B cell (primary cell): ENCODE measurements around the gene HIVEP1. TPM values are rescaled to one million over a fixed set of nuclear protein-coding genes. Genes with fewer than 3 reads are reported as not detected.
A peak's percentile ranks its signal among the peaks of the same experiment; 100 is the strongest.

Experiments
- ATAC-seq: fragments of 200-7000 bp; cut with Tn5 transposase; one replicate; pipeline ENCODE4 v1.10.0; 2021; ENCODE audit warnings: low read depth, mild to moderate bottlenecking, moderate number of reproducible peaks, moderate library complexity
- CTCF ChIA-PET: fragments of 350-600 bp; sonication (Branson Sonifier 250); formaldehyde crosslinking; loops from one replicate; lab custom pipeline; 2021; ENCODE audit warnings: antibody characterized with exemption, inconsistent platforms; lab: Charles Lee
- POLR2A ChIA-PET: fragments of 350-600 bp; sonication (Branson Sonifier 250); formaldehyde crosslinking; loops from one replicate; lab custom pipeline; 2021; ENCODE audit warnings: antibody characterized with exemption; lab: Charles Lee
- DNase-seq: peaks from one replicate; pipeline ENCODE4 v3.0.0; 2013
- H2AFZ ChIP-seq: 2 replicates; pipeline ENCODE4 v1.6.1; 2012; ENCODE audit warnings: mild to moderate bottlenecking, low read depth, low read length; ENCODE audit not compliant: insufficient read depth, poor library complexity, severe bottlenecking
- H3K27ac ChIP-seq, 2 donors: 1 replicate in 1 of 2; 2 replicates in 1 of 2; pipeline ENCODE4 v1.5.1; 2012 to 2013; ENCODE audit warnings: low read length in 2 of 2, mild to moderate bottlenecking in 2 of 2, moderate library complexity in 1 of 2
- H3K27me3 ChIP-seq, 4 experiments: fragments of 200-600 bp in 1 of 4; sonication (generic) in 1 of 4; replicated peaks in 1 of 4; 1 replicate in 2 of 4; 2 replicates in 2 of 4; pipeline versions ENCODE4 v1.6.1 to v1.7.0; 2013 to 2016; ENCODE audit warnings: low read length in 3 of 4, mild to moderate bottlenecking in 2 of 4, mixed read lengths in 1 of 4, moderate library complexity in 1 of 4; ENCODE audit not compliant: insufficient read depth in 4 of 4, control insufficient read depth in 3 of 4; ENCODE audit errors: control extremely low read depth in 1 of 4
- H3K36me3 ChIP-seq, 2 experiments: replicated peaks in 1 of 2; 1 replicate in 1 of 2; 2 replicates in 1 of 2; pipeline versions ENCODE4 v1.6.1 to v1.7.1; 2013; ENCODE audit warnings: low read length in 1 of 2; ENCODE audit not compliant: insufficient read depth in 2 of 2, control insufficient read depth in 1 of 2; ENCODE audit errors: control extremely low read depth in 1 of 2, extremely low read depth in 1 of 2
- H3K4me1 ChIP-seq, 2 donors: fragments of 200-600 bp in 1 of 2; sonication (generic) in 1 of 2; 1 replicate in 1 of 2; 2 replicates in 1 of 2; pipeline versions ENCODE4 v1.5.1 to v1.6.1; 2013 to 2017; ENCODE audit warnings: low read length in 2 of 2; ENCODE audit not compliant: control insufficient read depth in 2 of 2, insufficient read depth in 2 of 2
- H3K4me2 ChIP-seq: replicated peaks from 2 replicates; pipeline ENCODE3; 2012; ENCODE audit warnings: mild to moderate bottlenecking, low read depth, low read length; ENCODE audit not compliant: poor library complexity, severe bottlenecking
- H3K4me3 ChIP-seq, 5 experiments: fragments of 200-600 bp in 1 of 5; sonication (generic) in 1 of 5; 1 replicate in 3 of 5; 2 replicates in 2 of 5; pipeline versions ENCODE4 v1.5.1 to v1.7.0; 2011 to 2016; ENCODE audit warnings: low read length in 4 of 5, mild to moderate bottlenecking in 4 of 5, low read depth in 2 of 5, control low read depth in 1 of 5, moderate library complexity in 1 of 5; ENCODE audit not compliant: insufficient read depth in 1 of 5; ENCODE audit errors: control extremely low read depth in 1 of 5, extremely low read depth in 1 of 5
- H3K79me2 ChIP-seq: fragments of 200-600 bp; sonication (generic); one replicate; pipeline ENCODE4 v1.6.0; 2016; ENCODE audit warnings: low read length; ENCODE audit not compliant: control insufficient read depth, insufficient read depth
- H3K9ac ChIP-seq: fragments of 200-600 bp; sonication (generic); 2 replicates; pipeline ENCODE4 v1.6.1; 2017; ENCODE audit warnings: mild to moderate bottlenecking, low read length, moderate library complexity
- H3K9me3 ChIP-seq, 3 donors: one replicate each; pipeline versions ENCODE4 v1.6.1 to v1.7.1; 2013; ENCODE audit warnings: low read length in 2 of 3; ENCODE audit not compliant: control insufficient read depth in 2 of 3, insufficient read depth in 1 of 3; ENCODE audit errors: control extremely low read depth in 1 of 3
- H4K20me1 ChIP-seq: 2 replicates; pipeline ENCODE4 v1.6.0; 2012; ENCODE audit warnings: mild to moderate bottlenecking, low read length; ENCODE audit not compliant: insufficient read depth, control insufficient read depth, poor library complexity, severe bottlenecking
- H3K27ac Mint-ChIP-seq: one replicate; pipeline ENCODE4 v1.8.0; 2021; ENCODE audit warnings: mixed read lengths
- H3K27me3 Mint-ChIP-seq: one replicate; pipeline ENCODE4 v1.8.0; 2021; ENCODE audit warnings: mixed read lengths
- H3K4me1 Mint-ChIP-seq: one replicate; pipeline ENCODE4 v1.8.0; 2021; ENCODE audit warnings: mixed read lengths
- H3K4me3 Mint-ChIP-seq: one replicate; pipeline ENCODE4 v1.8.0; 2021; ENCODE audit warnings: mixed read lengths
- H3K9me3 Mint-ChIP-seq: one replicate; pipeline ENCODE4 v1.8.0; 2022; ENCODE audit warnings: mixed read lengths; ENCODE audit not compliant: insufficient read depth
- CTCF ChIP-seq: fragments of 200-600 bp; IDR thresholded peaks from one replicate; pipeline ENCODE4 v1.8.0; 2022; ENCODE audit warnings: antibody characterized with exemption, mild to moderate bottlenecking
- EZH2 ChIP-seq: IDR thresholded peaks from 2 replicates; pipeline ENCODE4 v1.6.1; 2012; ENCODE audit warnings: borderline replicate concordance, low read depth, mild to moderate bottlenecking, moderate library complexity, low read length; ENCODE audit not compliant: insufficient read depth, poor library complexity, severe bottlenecking
- WGBS: methylation state at CpG from one replicate; pipeline ENCODE4 v1.1.5; 2013; ENCODE audit warnings: missing lambda C conversion rate; ENCODE audit not compliant: insufficient coverage; 5-methylcytosine and 5-hydroxymethylcytosine counted together
- intact Hi-C: fragments of 100-400 bp; cut with micrococcal nuclease; formaldehyde crosslinking; loops from one replicate; pipeline ENCODE4 v1.10.0; 2022
- polyA plus RNA-seq: library from polyadenylated mRNA; depleted of rRNA; stranded (reverse); fragments of >200 nt; gene quantifications from 2 replicates; pipeline ENCODE4 v1.2.3, GENCODE V29; 2012
- total RNA-seq, 2 donors: library from RNA; stranded (reverse); fragments of 120-200 nt in 1 of 2; gene quantifications; 1 replicate in 1 of 2; 2 replicates in 1 of 2; pipeline versions ENCODE4 v1.2.3 to v1.2.4, GENCODE V29; 2013 to 2022

HIVEP1 gene
- total and polyA plus RNA-seq, 2 donors (not counting 1 experiment from before 2014, with no cell fraction given), result 11.3 to 96.5 TPM

DNA sequence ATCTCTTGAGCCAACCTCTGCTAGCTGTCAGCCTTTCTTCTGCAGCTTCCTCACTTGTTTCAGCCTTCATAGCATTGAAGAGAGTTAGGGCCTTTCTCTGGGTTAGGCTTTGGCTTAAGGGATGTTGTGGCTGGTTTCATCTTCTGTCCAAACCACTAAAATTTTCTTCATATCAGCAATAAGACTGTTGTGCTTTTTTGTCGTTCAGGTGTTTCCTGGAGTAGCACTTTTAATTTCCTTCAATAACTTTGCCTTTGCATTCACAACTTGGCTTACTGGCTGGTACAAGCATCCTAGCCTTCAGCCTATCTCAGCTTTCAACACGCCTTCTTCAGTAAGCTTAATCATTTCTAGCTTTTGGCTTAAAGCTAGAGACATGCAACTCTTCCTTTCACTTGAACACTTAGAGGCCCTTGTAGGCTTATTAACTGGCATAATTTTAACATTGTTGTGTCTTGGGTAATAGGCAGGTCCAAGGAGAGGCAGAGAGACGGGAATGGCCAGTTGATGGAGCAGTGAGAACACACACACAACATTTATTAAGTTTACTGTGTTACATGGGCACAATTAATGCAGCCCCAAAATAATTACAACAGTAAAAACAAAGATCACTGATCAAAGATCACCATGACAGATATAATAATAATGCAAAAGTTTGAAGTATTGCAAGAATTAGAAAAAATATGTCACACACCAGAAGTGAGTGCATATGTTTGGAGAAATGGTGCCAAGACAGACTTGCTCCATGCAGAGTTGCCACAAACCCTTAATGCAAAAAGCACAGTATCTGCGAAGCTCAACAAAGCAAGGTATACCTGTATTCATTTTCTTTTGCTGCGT, 98.6 kb downstream of the HIVEP1 start:
- CTCF ChIA-PET, result interaction anchor here (1.2 kb wide), 1 partner anchor 8 kb away, joined by 3 read pairs; no protein-coding TSS in a partner anchor
- H3K4me3 ChIP-seq, result no peak overlapping the region
- peaks cover 0 to 16% (median 0%) of the 10 kb centered on the region in 3 donors for H3K9me3 ChIP-seq
- Mint-ChIP-seq H3K27ac (peak overlapping the region; percentile 2), H3K9me3 (no peaks in the 10 kb centered on the region), H3K4me1 (peaks cover 34% of the 10 kb centered on the region), H3K27me3 (no peaks in the 10 kb centered on the region), H3K4me3 (no peak overlapping the region)
- intact Hi-C loops, result no loop called here
- peaks cover 15% of the 10 kb centered on the region for H3K79me2 ChIP-seq
- TF ChIP-seq EZH2, result no peak
- TF ChIP-seq CTCF, result no peak
- no peaks in the 10 kb centered on the region for H4K20me1 ChIP-seq
- H3K4me2 ChIP-seq, result no peak overlapping the region
- no peak overlapping the region for H3K9ac ChIP-seq
- ATAC-seq (no peak), DNase-seq (no peak)
- H3K27ac ChIP-seq, result no peak overlapping the region
- WGBS, result 61% methylated on average over 3 of the region's 5 CpGs
- H2AFZ ChIP-seq, result no peak overlapping the region
- POLR2A ChIA-PET, result no interaction called here
- peaks cover 0 to 20% of the 10 kb centered on the region in 2 experiments for H3K36me3 ChIP-seq
- H3K4me1 ChIP-seq, result peaks cover 20 to 40% of the 10 kb centered on the region in 2 donors
- no peaks in the 10 kb centered on the region for H3K27me3 ChIP-seq

GRCh38 chr6:12111363-12111670, 99.2 kb downstream of the HIVEP1 start:
- Histone ChIP-seq H3K27me3 (no peaks in the 10 kb centered on the region), H3K4me2 (no peak overlapping the region), H4K20me1 (no peaks in the 10 kb centered on the region), H3K27ac (no peak overlapping the region), H3K4me3 (no peak overlapping the region), H2AFZ (no peak overlapping the region), H3K9me3 (peaks cover 0 to 16% (median 2%) of the 10 kb centered on the region in 3 donors), H3K4me1 (peaks cover 20 to 45% of the 10 kb centered on the region in 2 donors), H3K9ac (no peak overlapping the region), H3K79me2 (peaks cover 15% of the 10 kb centered on the region), H3K36me3 (peaks cover 0 to 20% of the 10 kb centered on the region in 2 experiments)
- H3K27ac Mint-ChIP-seq, result no peak overlapping the region
- H3K9me3 Mint-ChIP-seq, result no peaks in the 10 kb centered on the region
- ChIA-PET POLR2A (no interaction called here), CTCF (interaction anchor here (1.2 kb wide), 1 partner anchor 8 kb away, joined by 3 read pairs; no protein-coding TSS in a partner anchor)
- H3K4me3 Mint-ChIP-seq, result no peak overlapping the region
- no peak for TF ChIP-seq CTCF
- TF ChIP-seq EZH2, result no peak
- DNase-seq (no peak), ATAC-seq (no peak)
- intact Hi-C loops, result no loop called here
- 100% methylated on average over 2 of the region's 2 CpGs for WGBS
- H3K4me1 Mint-ChIP-seq, result peaks cover 39% of the 10 kb centered on the region
- no peaks in the 10 kb centered on the region for H3K27me3 Mint-ChIP-seq
